Tibial nerve (tissue), 4 donors: ENCODE data around the gene IL34. TPM values are rescaled to one million over a fixed set of nuclear protein-coding genes. Genes with fewer than 3 reads are reported as not detected.

ENCODE experiments used
- DNase-seq, 2 donors: peaks; one replicate each; pipeline ENCODE4 v3.0.0-alpha.2; 2019; ENCODE audit warnings: low spot score in 2 of 2
- H3K27ac ChIP-seq, 4 donors: fragments of 200-600 bp; sonication (generic) in 3 of 4; one replicate each; pipeline ENCODE4 v1.5.1; 2017 to 2019; ENCODE audit warnings: mild to moderate bottlenecking in 1 of 4
- H3K27me3 ChIP-seq, 2 donors: fragments of 200-600 bp; sonication (generic) in 1 of 2; one replicate each; pipeline versions ENCODE4 v1.5.1 to v1.6.0; 2017 to 2019
- H3K36me3 ChIP-seq, 3 donors: fragments of 200-600 bp; sonication (generic); one replicate each; pipeline ENCODE4 v1.5.1; 2018 to 2019
- H3K4me1 ChIP-seq, 4 donors: fragments of 200-600 bp; sonication (generic) in 3 of 4; one replicate each; pipeline ENCODE4 v1.5.1; 2017 to 2019
- H3K4me3 ChIP-seq, 4 donors: fragments of 200-600 bp; sonication (generic) in 3 of 4; one replicate each; pipeline ENCODE4 v1.5.1; 2017 to 2019; ENCODE audit warnings: mild to moderate bottlenecking in 1 of 4, moderate library complexity in 1 of 4
- H3K9me3 ChIP-seq, 4 donors: fragments of 200-600 bp; sonication (generic) in 3 of 4; one replicate each; pipeline ENCODE4 v1.5.1; 2017 to 2019
- CTCF ChIP-seq, 5 experiments: fragments of 200-600 bp in 3 of 5; fragments of 450-650 bp in 2 of 5; sonication (generic) in 3 of 5; IDR thresholded peaks; one replicate each; pipeline ENCODE4 v1.5.1; 2016 to 2019; ENCODE audit warnings: antibody characterized with exemption in 5 of 5, mild to moderate bottlenecking in 3 of 5, moderate library complexity in 2 of 5
- EP300 ChIP-seq, 2 donors: sonication (generic); formaldehyde crosslinking; IDR thresholded peaks; one replicate each; pipeline ENCODE4 v1.6.1; 2017; ENCODE audit warnings: antibody characterized with exemption in 2 of 2, mild to moderate bottlenecking in 1 of 2
- POLR2A ChIP-seq, 2 donors: fragments of 450-650 bp; IDR thresholded peaks; one replicate each; pipeline ENCODE4 v1.6.1; 2017; ENCODE audit warnings: antibody characterized with exemption in 2 of 2, mild to moderate bottlenecking in 2 of 2, moderate library complexity in 2 of 2
- WGBS, 2 donors: methylation state at CpG; one replicate each; pipeline ENCODE4 v1.1.5; 2018; 5-methylcytosine and 5-hydroxymethylcytosine counted together
- total RNA-seq, 4 donors: library from RNA; depleted of rRNA; stranded (reverse); fragments of >200 nt; gene quantifications; one replicate each; pipeline ENCODE4 v1.1.0, GENCODE V29; 2016

Gene IL34
- total RNA-seq, 4 donors from 2014 or later: 49.6 to 89.4 (median 60.9) TPM

- TF ChIP-seq POLR2A (IDR thresholded peaks at IDR 0.05): no peak
- peak in 1 of 2 donors; percentile 71 for TF ChIP-seq EP300 (IDR thresholded peaks at IDR 0.05)
- no peak for TF ChIP-seq CTCF (IDR thresholded peaks at IDR 0.05)
- 47 to 66% methylated on average over 22 to 30 of the region's 30 CpGs for WGBS, 2 donors
- Histone ChIP-seq H3K27ac (peak overlapping the region; percentile 54 to 93 (median 80)), H3K4me1 (peaks cover 4 to 97% (median 62%) of the 10 kb centered on the region in 4 donors), H3K4me3 (no peak overlapping the region), H3K9me3 (no peaks in the 10 kb centered on the region), H3K27me3 (no peaks in the 10 kb centered on the region), H3K36me3 (no peaks in the 10 kb centered on the region)
- DNase-seq: no peak
Observed at GRCh38 chr16:70700101-70701020, 54.0 kb downstream of the IL34 start.

GRCh38 chr16:70701036-70701435 is 54.7 kb downstream of the IL34 start:
- no peak for DNase-seq
- Histone ChIP-seq H3K4me3 (no peak overlapping the region), H3K27me3 (no peaks in the 10 kb centered on the region), H3K27ac (peak overlapping the region; percentile 54 to 93 (median 80)), H3K9me3 (no peaks in the 10 kb centered on the region), H3K36me3 (no peaks in the 10 kb centered on the region), H3K4me1 (peaks cover 4 to 97% (median 65%) of the 10 kb centered on the region in 4 donors)
- no peak for TF ChIP-seq EP300 (IDR thresholded peaks at IDR 0.05)
- no peak for TF ChIP-seq CTCF (IDR thresholded peaks at IDR 0.05)
- TF ChIP-seq POLR2A (IDR thresholded peaks at IDR 0.05): no peak
- 68 to 69% methylated on average over 3 of the region's 3 CpGs for WGBS, 2 donors

GRCh38 chr16:70701596-70701995 is 55.2 kb downstream of the IL34 start:
- Histone ChIP-seq H3K36me3 (no peaks in the 10 kb centered on the region), H3K27me3 (no peaks in the 10 kb centered on the region), H3K4me1 (peaks cover 4 to 97% (median 67%) of the 10 kb centered on the region in 4 donors), H3K27ac (peak overlapping the region in 3 of 4 donors; percentile 69 to 93 (median 92)), H3K4me3 (no peak overlapping the region), H3K9me3 (no peaks in the 10 kb centered on the region)
- TF ChIP-seq EP300 (IDR thresholded peaks at IDR 0.05) (no peak), POLR2A (IDR thresholded peaks at IDR 0.05) (no peak), CTCF (IDR thresholded peaks at IDR 0.05) (no peak)
- WGBS, 2 donors: 71 to 76% methylated on average over 8 to 9 of the region's 9 CpGs
- no peak for DNase-seq

GRCh38 chr16:70701998-70702397 is 55.6 kb downstream of the IL34 start:
- Histone ChIP-seq H3K9me3 (no peaks in the 10 kb centered on the region), H3K4me3 (no peak overlapping the region), H3K27me3 (no peaks in the 10 kb centered on the region), H3K36me3 (no peaks in the 10 kb centered on the region), H3K27ac (peak overlapping the region in 3 of 4 donors; percentile 70 to 93 (median 92)), H3K4me1 (peaks cover 4 to 97% (median 65%) of the 10 kb centered on the region in 4 donors)
- WGBS, 2 donors: 78 to 83% methylated on average over 8 of the region's 8 CpGs
- DNase-seq: no peak
- TF ChIP-seq CTCF (IDR thresholded peaks at IDR 0.05) (no peak), EP300 (IDR thresholded peaks at IDR 0.05) (no peak), POLR2A (IDR thresholded peaks at IDR 0.05) (no peak)

- no peak overlapping the region for H3K4me3 ChIP-seq
- no peak for DNase-seq
- H3K4me1 ChIP-seq: peaks cover 2 to 97% (median 63%) of the 10 kb centered on the region in 4 donors
- no peaks in the 10 kb centered on the region for H3K36me3 ChIP-seq
- no peaks in the 10 kb centered on the region for H3K27me3 ChIP-seq
- TF ChIP-seq EP300 (IDR thresholded peaks at IDR 0.05) (no peak), POLR2A (IDR thresholded peaks at IDR 0.05) (no peak), CTCF (IDR thresholded peaks at IDR 0.05) (no peak)
- H3K9me3 ChIP-seq: no peaks in the 10 kb centered on the region
- peak overlapping the region; percentile 68 to 93 (median 81) for H3K27ac ChIP-seq
- 72 to 77% methylated on average over 8 of the region's 8 CpGs for WGBS, 2 donors
Observed at GRCh38 chr16:70702624-70703023, 56.3 kb downstream of the IL34 start.
